ENCODE results near the gene NELL1.

DNA sequence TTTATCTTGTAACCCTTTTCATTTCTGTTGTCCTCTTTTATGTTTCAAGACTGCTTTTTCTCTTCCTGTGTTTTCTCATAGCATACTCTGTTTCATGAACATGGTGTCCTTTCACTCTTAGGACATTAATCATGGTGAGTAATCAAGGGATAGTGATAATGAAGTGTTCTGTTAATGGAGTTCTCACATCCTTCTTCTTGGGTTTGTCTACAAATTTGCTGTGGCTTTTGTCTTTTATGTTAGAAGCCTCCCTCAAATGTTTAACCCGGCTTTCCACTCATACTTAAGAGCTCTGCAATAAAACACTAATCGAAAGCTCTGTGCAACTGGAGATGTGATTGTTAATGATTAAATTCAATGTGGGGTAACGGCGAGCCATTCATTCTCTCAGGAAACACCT lies 593.6 kb downstream of the NELL1 start:
- TF ChIP-seq CTCF (IDR thresholded peaks at IDR 0.05; ENCODE audit: insufficient read depth, low read length) (no peak), GABPA (IDR thresholded peaks at IDR 0.05; ENCODE audit: low read depth) (no peak), REST (IDR thresholded peaks at IDR 0.05; ENCODE audit: insufficient replicate concordance, low read depth) (no peak), POLR2AphosphoS5 (IDR thresholded peaks at IDR 0.05; ENCODE audit: low read depth) (no peak)
